ENCODE data around the gene CALML3. TPM values are rescaled to one million over a fixed set of nuclear protein-coding genes. Genes with fewer than 3 reads are reported as not detected.

The CALML3 gene
- total RNA-seq, 1 experiment from 2014 or later, result not detected

GRCh38 chr10:5500910-5501309, 23.9 kb upstream of the CALML3 start:
- Histone ChIP-seq H3K56ac (ENCODE audit: insufficient read length, low read depth, low read length) (no peak overlapping the region), H3K4me2 (ENCODE audit: insufficient read depth, insufficient read length, low read length) (no peak overlapping the region), H3K27me3 (ENCODE audit: insufficient read depth, low read length) (no peaks in the 10 kb centered on the region), H2AFZ (ENCODE audit: low read length) (no peak overlapping the region), H2BK15ac (ENCODE audit: low read depth, low read length) (no peak overlapping the region), H3K9ac (ENCODE audit: extremely low read depth, insufficient read length, low read length) (no peak overlapping the region), H3K23ac (ENCODE audit: insufficient read length, low read depth, low read length) (no peak overlapping the region), H4K91ac (ENCODE audit: insufficient read length, low read depth, low read length) (no peak overlapping the region), H3K4ac (ENCODE audit: low read depth, low read length) (no peak overlapping the region), H2AK5ac (ENCODE audit: insufficient read length, low read length) (no peak overlapping the region), H3K4me1 (ENCODE audit: insufficient read depth, low read length) (no peaks in the 10 kb centered on the region; the same call in 1 of the 2 replicates), H3K9me3 (ENCODE audit: control insufficient read depth, low read depth, low read length) (no peaks in the 10 kb centered on the region), H2BK120ac (ENCODE audit: low read depth, low read length, poor library complexity, severe bottlenecking) (no peak overlapping the region), H3K14ac (ENCODE audit: insufficient read depth, low read length) (no peak overlapping the region; the same call in 1 of the 2 replicates), H4K5ac (ENCODE audit: insufficient read length, low read depth, low read length) (no peak overlapping the region), H3T11ph (ENCODE audit: low read length) (no peak overlapping the region), H3K27ac (ENCODE audit: insufficient read length, low read depth, low read length) (no peak overlapping the region), H4K8ac (replicated peaks; ENCODE audit: insufficient read length, low read depth, low read length) (no peak overlapping the region), H2BK12ac (ENCODE audit: insufficient read length, low read depth, low read length) (no peak overlapping the region), H3K79me2 (ENCODE audit: insufficient read depth, low read length) (no peaks in the 10 kb centered on the region), H3K79me1 (ENCODE audit: insufficient read depth, low read depth, low read length, poor library complexity, severe bottlenecking) (no peaks in the 10 kb centered on the region), H4K20me1 (ENCODE audit: control insufficient read depth, insufficient read depth, insufficient read length) (no peaks in the 10 kb centered on the region), H2BK20ac (ENCODE audit: low read depth, low read length, poor library complexity, severe bottlenecking) (no peak overlapping the region), H3K18ac (ENCODE audit: insufficient read length, low read depth, low read length) (no peak overlapping the region), H2BK5ac (ENCODE audit: insufficient read length, low read length) (no peak overlapping the region), H3K23me2 (ENCODE audit: insufficient read length, low read depth, low read length, poor library complexity, severe bottlenecking) (no peaks in the 10 kb centered on the region)
- H3K9me3 Mint-ChIP-seq, result no peaks in the 10 kb centered on the region
- peaks cover 5 to 6% of the 10 kb centered on the region in 2 experiments for H3K4me1 Mint-ChIP-seq
- H3K4me3 Mint-ChIP-seq, result no peak overlapping the region
- WGBS (ENCODE audit: extremely low coverage, insufficient read length, low lambda C conversion rate), result no CpG with 5 or more reads among the region's 5 CpGs
- no peak for DNase-seq
- no peak overlapping the region; a peak in 1 of 7 replicates for H3K27ac Mint-ChIP-seq
- peaks cover 5% of the 10 kb centered on the region for H3K27me3 Mint-ChIP-seq (ENCODE audit: low read depth)
- TF ChIP-seq CTCF (conservative IDR thresholded peaks at IDR 0.05), result no peak
- H3K36me3 Mint-ChIP-seq (ENCODE audit: insufficient read depth in 1 of 3, low read depth in 3 of 3), result no peaks in the 10 kb centered on the region; a peak in 1 of 7 replicates

All from H9 (cell line).